Ishikawa (cell line): ENCODE measurements around the gene HECTD4.

Source experiments
- CEBPB ChIP-seq: IDR thresholded peaks from 2 replicates; pipeline ENCODE4 v1.6.1; 2012
- CREB1 ChIP-seq: IDR thresholded peaks from 2 replicates; pipeline ENCODE4 v1.6.1; 2012; ENCODE audit warnings: low read depth
- EGR1 ChIP-seq: IDR thresholded peaks from 2 replicates; pipeline ENCODE4 v1.6.1; 2012
- EP300 ChIP-seq: IDR thresholded peaks from 2 replicates; pipeline ENCODE4 v1.6.1; 2012; ENCODE audit warnings: borderline replicate concordance
- FOXM1 ChIP-seq: IDR thresholded peaks from 2 replicates; pipeline ENCODE4 v1.6.1; 2012; ENCODE audit warnings: low read depth, borderline replicate concordance
- NFIC ChIP-seq: IDR thresholded peaks from 2 replicates; pipeline ENCODE4 v1.6.1; 2012
- RAD21 ChIP-seq: IDR thresholded peaks from 2 replicates; pipeline ENCODE4 v1.6.1; 2012; ENCODE audit warnings: low read depth
- TAF1 ChIP-seq: IDR thresholded peaks from 2 replicates; pipeline ENCODE4 v1.6.1; 2012; ENCODE audit warnings: low read depth, mild to moderate bottlenecking
- TCF12 ChIP-seq: IDR thresholded peaks from 2 replicates; pipeline ENCODE4 v1.6.1; 2012; ENCODE audit warnings: low read depth
- TEAD4 ChIP-seq: IDR thresholded peaks from 2 replicates; pipeline ENCODE4 v1.6.1; 2012
- YY1 ChIP-seq: IDR thresholded peaks from 2 replicates; pipeline ENCODE4 v1.6.1; 2012; ENCODE audit warnings: low read depth
- ZBTB7A ChIP-seq: IDR thresholded peaks from 2 replicates; pipeline ENCODE4 v1.6.1; 2012; ENCODE audit warnings: low read depth
- TF ChIP-seq, protein P1 (sequence below): IDR thresholded peaks from 2 replicates; pipeline ENCODE4 v1.6.1; 2012
- TF ChIP-seq, protein P2 (sequence below): IDR thresholded peaks from 2 replicates; pipeline ENCODE4 v1.6.1; 2012; ENCODE audit warnings: low read depth, mild to moderate bottlenecking
- TF ChIP-seq, protein P3 (sequence below): IDR thresholded peaks from 2 replicates; pipeline ENCODE4 v1.6.1; 2012

HECTD4 gene

DNA sequence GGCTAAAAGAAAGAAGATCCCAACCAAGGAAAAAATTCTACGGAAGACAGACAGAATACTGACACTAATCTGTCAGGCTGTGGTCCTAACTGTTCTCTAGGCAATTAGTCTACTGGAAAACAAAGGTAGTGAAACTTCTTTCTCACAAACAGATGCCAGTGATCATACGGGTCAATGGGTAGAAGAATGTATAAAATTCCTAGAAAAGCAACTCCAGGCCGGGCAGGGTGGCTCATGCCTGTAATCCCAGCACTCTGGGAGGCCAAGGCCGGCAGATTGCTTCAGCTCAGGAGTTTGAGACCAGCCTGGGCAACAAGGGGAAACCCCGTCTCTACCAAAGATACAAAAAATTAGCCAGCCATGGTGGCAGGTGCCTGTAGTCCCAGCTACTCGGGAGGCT, 64.8 kb downstream of the HECTD4 start:
- no peak for TF ChIP-seq NFIC

DNA sequence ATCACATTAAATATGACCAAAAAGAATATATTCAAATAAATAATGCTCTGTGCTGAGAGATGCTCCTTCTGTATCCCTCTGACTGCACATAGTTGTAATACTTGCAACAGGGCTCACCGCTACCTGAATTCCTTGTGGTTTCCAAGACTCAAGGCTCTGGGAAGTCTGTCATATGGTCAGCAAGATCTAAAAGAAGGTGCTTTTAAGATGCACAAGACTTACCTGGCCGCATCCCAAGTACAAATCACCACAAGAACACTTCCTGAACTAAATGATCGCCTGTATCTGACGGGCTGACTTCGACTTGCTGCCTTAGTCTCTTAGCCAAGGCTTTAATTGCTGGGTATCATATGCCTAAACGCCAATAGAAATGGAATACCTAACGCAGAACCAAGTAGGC, 67.2 kb downstream of the HECTD4 start:
- TF ChIP-seq TAF1 = no peak
- TF ChIP-seq, protein P1, sequence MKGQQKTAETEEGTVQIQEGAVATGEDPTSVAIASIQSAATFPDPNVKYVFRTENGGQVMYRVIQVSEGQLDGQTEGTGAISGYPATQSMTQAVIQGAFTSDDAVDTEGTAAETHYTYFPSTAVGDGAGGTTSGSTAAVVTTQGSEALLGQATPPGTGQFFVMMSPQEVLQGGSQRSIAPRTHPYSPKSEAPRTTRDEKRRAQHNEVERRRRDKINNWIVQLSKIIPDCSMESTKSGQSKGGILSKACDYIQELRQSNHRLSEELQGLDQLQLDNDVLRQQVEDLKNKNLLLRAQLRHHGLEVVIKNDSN = no peak
- TF ChIP-seq EP300 = no peak
- TF ChIP-seq TCF12 = no peak
- no peak for TF ChIP-seq NFIC

DNA sequence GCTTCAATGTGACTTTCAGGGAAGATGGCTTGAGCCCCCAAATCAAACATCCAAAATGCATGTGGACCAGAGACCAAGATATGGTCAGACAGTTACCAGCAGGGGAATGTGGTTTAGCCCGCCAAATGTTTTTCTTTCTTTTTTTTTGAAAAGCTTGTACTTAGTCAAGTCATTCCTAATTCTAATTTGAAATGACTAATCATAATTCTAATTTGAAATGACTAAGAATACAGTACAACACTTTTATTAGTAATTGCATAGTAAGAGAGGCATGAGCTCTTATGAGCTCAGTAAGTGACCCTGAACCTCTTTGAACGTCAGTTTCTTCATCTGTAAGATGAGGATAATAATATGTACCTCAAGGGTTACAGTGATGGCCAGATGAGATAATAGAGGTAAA, 72.4 kb downstream of the HECTD4 start:
- TF ChIP-seq YY1 (no peak), CEBPB (no peak), ZBTB7A (no peak), FOXM1 (no peak), EP300 (no peak), TEAD4 (no peak), RAD21 (no peak), CREB1 (no peak)
- TF ChIP-seq, protein P2, sequence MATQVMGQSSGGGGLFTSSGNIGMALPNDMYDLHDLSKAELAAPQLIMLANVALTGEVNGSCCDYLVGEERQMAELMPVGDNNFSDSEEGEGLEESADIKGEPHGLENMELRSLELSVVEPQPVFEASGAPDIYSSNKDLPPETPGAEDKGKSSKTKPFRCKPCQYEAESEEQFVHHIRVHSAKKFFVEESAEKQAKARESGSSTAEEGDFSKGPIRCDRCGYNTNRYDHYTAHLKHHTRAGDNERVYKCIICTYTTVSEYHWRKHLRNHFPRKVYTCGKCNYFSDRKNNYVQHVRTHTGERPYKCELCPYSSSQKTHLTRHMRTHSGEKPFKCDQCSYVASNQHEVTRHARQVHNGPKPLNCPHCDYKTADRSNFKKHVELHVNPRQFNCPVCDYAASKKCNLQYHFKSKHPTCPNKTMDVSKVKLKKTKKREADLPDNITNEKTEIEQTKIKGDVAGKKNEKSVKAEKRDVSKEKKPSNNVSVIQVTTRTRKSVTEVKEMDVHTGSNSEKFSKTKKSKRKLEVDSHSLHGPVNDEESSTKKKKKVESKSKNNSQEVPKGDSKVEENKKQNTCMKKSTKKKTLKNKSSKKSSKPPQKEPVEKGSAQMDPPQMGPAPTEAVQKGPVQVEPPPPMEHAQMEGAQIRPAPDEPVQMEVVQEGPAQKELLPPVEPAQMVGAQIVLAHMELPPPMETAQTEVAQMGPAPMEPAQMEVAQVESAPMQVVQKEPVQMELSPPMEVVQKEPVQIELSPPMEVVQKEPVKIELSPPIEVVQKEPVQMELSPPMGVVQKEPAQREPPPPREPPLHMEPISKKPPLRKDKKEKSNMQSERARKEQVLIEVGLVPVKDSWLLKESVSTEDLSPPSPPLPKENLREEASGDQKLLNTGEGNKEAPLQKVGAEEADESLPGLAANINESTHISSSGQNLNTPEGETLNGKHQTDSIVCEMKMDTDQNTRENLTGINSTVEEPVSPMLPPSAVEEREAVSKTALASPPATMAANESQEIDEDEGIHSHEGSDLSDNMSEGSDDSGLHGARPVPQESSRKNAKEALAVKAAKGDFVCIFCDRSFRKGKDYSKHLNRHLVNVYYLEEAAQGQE = no peak
- TF ChIP-seq, protein P1 = no peak
- TF ChIP-seq, protein P3, sequence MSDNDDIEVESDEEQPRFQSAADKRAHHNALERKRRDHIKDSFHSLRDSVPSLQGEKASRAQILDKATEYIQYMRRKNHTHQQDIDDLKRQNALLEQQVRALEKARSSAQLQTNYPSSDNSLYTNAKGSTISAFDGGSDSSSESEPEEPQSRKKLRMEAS = no peak

DNA sequence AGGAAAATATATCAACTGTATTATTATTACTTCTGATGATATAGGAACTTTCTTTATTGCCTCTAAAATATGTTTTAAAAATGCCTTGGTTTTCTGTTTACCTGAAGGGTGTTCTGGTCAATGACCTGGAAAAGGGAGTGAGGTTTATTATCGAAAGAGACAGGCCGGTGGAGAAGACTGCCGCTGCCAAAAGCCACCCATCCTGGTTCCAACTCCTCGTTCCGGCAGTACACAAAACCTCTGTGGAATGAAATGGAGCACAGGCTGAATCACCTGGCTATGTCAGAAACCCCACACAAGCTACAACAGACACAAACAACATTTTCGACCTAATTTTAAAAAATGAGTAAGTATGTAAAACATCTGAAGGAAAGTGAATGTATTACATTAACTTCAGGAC, 73.6 kb downstream of the HECTD4 start:
- TF ChIP-seq, protein P3 = no peak
- no peak for TF ChIP-seq EP300
- TF ChIP-seq RAD21 = no peak
- no peak for TF ChIP-seq FOXM1
- TF ChIP-seq NFIC = no peak
- no peak for TF ChIP-seq TCF12
- no peak for TF ChIP-seq EGR1
- no peak for TF ChIP-seq TEAD4
- TF ChIP-seq TAF1 = no peak

DNA sequence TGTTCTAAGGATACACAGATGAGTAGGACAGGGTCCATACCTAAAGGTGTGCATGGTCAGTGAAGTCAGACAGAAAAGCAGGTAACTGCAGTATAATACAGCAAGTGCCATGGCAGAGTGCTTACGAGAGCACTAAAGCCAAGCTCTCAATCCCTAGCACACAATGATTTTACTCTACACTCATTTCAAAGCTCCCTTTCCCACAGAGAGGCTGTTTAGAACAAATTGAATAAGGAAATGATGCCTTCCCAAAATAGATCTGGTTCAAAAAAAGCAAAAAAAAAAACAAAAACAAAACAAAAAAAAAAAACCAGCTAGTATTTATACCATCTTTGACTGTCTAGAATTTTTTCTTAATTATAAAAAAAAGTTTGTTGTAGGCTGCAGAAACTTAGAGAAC, 74.1 kb downstream of the HECTD4 start:
- TF ChIP-seq TCF12 = no peak
- no peak for TF ChIP-seq EP300
- no peak for TF ChIP-seq ZBTB7A
- TF ChIP-seq CEBPB = no peak
- TF ChIP-seq, protein P1 = no peak
- TF ChIP-seq, protein P3 = no peak
- TF ChIP-seq CREB1 = no peak
- TF ChIP-seq FOXM1 = no peak
- TF ChIP-seq YY1 = no peak
- TF ChIP-seq EGR1 = no peak
- no peak for TF ChIP-seq NFIC

DNA sequence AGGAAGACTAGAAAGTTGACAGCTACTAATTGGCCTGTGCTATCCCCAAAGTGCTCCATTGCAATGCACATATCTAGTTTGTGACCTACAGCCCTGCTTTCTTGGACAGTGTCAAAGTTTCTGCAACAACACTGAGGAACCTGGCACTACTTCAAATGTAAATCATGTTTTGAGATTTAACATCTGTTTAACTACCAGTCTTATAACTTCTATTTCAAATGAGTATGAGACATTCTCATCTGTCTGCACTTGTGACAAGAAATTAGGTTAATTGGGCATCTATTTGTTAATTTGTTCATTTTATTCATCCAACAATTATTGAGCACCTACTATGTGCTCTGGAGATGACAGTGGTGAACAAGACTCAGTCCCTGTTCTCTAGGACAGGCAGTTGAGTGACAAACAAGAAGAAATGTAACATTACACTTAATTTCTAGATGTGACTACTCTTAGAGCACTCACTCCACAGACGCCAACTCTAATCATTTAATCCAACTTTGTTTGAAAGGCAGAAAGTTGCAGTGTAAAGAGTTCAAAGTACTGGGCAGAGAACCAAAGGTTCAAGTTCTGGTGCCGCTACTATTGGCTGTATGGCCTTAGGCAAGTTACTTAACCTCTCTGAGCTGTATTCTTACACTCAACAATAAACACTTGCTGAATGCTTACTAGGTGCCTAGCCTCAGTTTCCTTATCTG, 74.8 kb downstream of the HECTD4 start:
- no peak for TF ChIP-seq TEAD4

DNA sequence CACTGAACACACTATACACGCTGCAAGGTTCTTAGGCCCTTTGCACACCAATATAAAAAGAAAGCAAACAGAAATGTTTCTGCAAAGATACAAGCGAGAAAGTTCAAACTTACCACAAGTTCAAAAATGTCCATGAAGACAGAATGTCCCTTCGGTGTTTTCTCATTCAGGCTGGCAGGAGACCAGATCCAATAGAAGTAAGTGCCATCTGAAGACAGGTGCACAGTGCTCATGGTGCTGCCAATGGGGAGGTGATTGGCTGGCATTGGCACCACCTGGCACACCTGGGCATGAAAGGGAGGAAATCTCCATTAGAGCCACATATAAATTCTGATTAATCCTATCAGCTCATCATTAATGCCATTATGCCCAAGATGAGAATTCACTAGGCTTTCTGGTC, 76.3 kb downstream of the HECTD4 start:
- TF ChIP-seq, protein P1 = no peak
- TF ChIP-seq ZBTB7A (no peak), EP300 (no peak)
- TF ChIP-seq, protein P2 = no peak
